Sigmoid colon (tissue), 4 donors: Measurements from ENCODE around the gene RASA2.

Source experiments
- CTCF ChIP-seq, 4 experiments: fragments of 450-650 bp in 3 of 4; fragments of 200-600 bp in 1 of 4; IDR thresholded peaks; one replicate each; pipeline ENCODE4 v1.5.1; 2016 to 2019; ENCODE audit warnings: antibody characterized with exemption in 4 of 4, mild to moderate bottlenecking in 3 of 4, moderate library complexity in 2 of 4
- EP300 ChIP-seq, 4 donors: sonication (generic); formaldehyde crosslinking; IDR thresholded peaks; one replicate each; pipeline ENCODE4 v1.6.1; 2017; ENCODE audit warnings: antibody characterized with exemption in 4 of 4
- POLR2A ChIP-seq, 2 donors: fragments of 450-650 bp; IDR thresholded peaks; one replicate each; pipeline ENCODE4 v1.6.1; 2016; ENCODE audit warnings: antibody characterized with exemption in 2 of 2, mild to moderate bottlenecking in 2 of 2, moderate library complexity in 2 of 2
- POLR2AphosphoS5 ChIP-seq, 4 donors: sonication (generic); formaldehyde crosslinking; IDR thresholded peaks; one replicate each; pipeline ENCODE4 v1.6.1; 2017; ENCODE audit warnings: antibody characterized with exemption in 4 of 4

- TF ChIP-seq CTCF (IDR thresholded peaks at IDR 0.05) (no peak), POLR2A (IDR thresholded peaks at IDR 0.05) (no peak), POLR2AphosphoS5 (IDR thresholded peaks at IDR 0.05) (no peak), EP300 (IDR thresholded peaks at IDR 0.05) (no peak)
Measured at GRCh38 chr3:141610939-141611338, 124.1 kb downstream of the RASA2 start.
